GM19438 (cell line): ENCODE data around the gene SYK.
"Not testable (repeated sequence)": the region's sequence is repeated elsewhere in the genome, so short reads cannot be mapped to it uniquely, and the experiment has no call there.

Experiments
- ATAC-seq: cut with Tn5 transposase; IDR thresholded peaks from one replicate; pipeline ENCODE4 v1.9.1; 2021; ENCODE audit warnings: low read depth; ENCODE audit not compliant: unreplicated experiment

The SYK gene

GRCh38 chr9:90801241-90801972 is at the start of gene SYK:
Gene SYK, plus strand, starts transcription at chr9:90801819. Its CDS starts 42,080 bp downstream, at chr9:90843899.
- peak; percentile 46 for ATAC-seq

- ATAC-seq, result not testable (repeated sequence)
These were observed 45.9 kb upstream of the SYK start for GRCh38 chr9:90755514-90756371.

GRCh38 chr9:90760577-90760976 is 41.0 kb upstream of the SYK start:
- ATAC-seq, result not testable (repeated sequence)

- ATAC-seq, result no peak
These were observed 34.9 kb upstream of the SYK start for GRCh38 chr9:90766731-90767130.

GRCh38 chr9:90767523-90768100 is 34.0 kb upstream of the SYK start:
- no peak for ATAC-seq

GRCh38 chr9:90770182-90770738 is 31.4 kb upstream of the SYK start:
- no peak for ATAC-seq

GRCh38 chr9:90770927-90771326 is 30.7 kb upstream of the SYK start:
- ATAC-seq, result no peak

GRCh38 chr9:90772386-90772785 is 29.2 kb upstream of the SYK start:
- no peak for ATAC-seq

GRCh38 chr9:90773617-90774016 is 28.0 kb upstream of the SYK start:
- ATAC-seq, result no peak

GRCh38 chr9:90774071-90774470 is 27.5 kb upstream of the SYK start:
- no peak for ATAC-seq

GRCh38 chr9:90774682-90775081 is 26.9 kb upstream of the SYK start:
- ATAC-seq, result peak; percentile 83

- no peak for ATAC-seq
These were observed 26.0 kb upstream of the SYK start for GRCh38 chr9:90775657-90776056.

- ATAC-seq, result no peak
These were observed 22.9 kb upstream of the SYK start for GRCh38 chr9:90778746-90779145.

- no peak for ATAC-seq
These were observed 18.1 kb upstream of the SYK start for GRCh38 chr9:90783552-90783951.

- no peak for ATAC-seq
These were observed 17.7 kb upstream of the SYK start for GRCh38 chr9:90783964-90784363.

- ATAC-seq, result no peak
These were observed 13.7 kb upstream of the SYK start for GRCh38 chr9:90787771-90788460.

GRCh38 chr9:90788527-90788926 is 13.1 kb upstream of the SYK start:
- not testable (repeated sequence) for ATAC-seq

- no peak for ATAC-seq
These were observed 12.2 kb upstream of the SYK start for GRCh38 chr9:90789408-90789807.

GRCh38 chr9:90789862-90790261 is 11.8 kb upstream of the SYK start:
- ATAC-seq, result no peak

GRCh38 chr9:90793024-90793423 is 8.6 kb upstream of the SYK start:
- ATAC-seq, result not testable (repeated sequence)
